HG03064 (cell line): ENCODE data around the gene SPNS2.

Experiments
- ATAC-seq: cut with Tn5 transposase; IDR thresholded peaks from one replicate; pipeline ENCODE4 v1.9.1; 2021; ENCODE audit warnings: low read depth; ENCODE audit not compliant: unreplicated experiment

SPNS2 gene

GRCh38 chr17:4480929-4481898, 17.5 kb upstream of the SPNS2 start:
- ATAC-seq = no peak

GRCh38 chr17:4482338-4483011, 16.2 kb upstream of the SPNS2 start:
- ATAC-seq = no peak

GRCh38 chr17:4483012-4483840, 15.5 kb upstream of the SPNS2 start:
- no peak for ATAC-seq

GRCh38 chr17:4485676-4486646, 12.7 kb upstream of the SPNS2 start:
- no peak for ATAC-seq

- no peak for ATAC-seq
These were observed 11.4 kb upstream of the SPNS2 start for GRCh38 chr17:4487296-4487695.

GRCh38 chr17:4487820-4488716, 10.6 kb upstream of the SPNS2 start:
- ATAC-seq = no peak

GRCh38 chr17:4488989-4489595, 9.6 kb upstream of the SPNS2 start:
- ATAC-seq = no peak

GRCh38 chr17:4490109-4490591, 8.5 kb upstream of the SPNS2 start:
- ATAC-seq = no peak

GRCh38 chr17:4490637-4491061, 8.0 kb upstream of the SPNS2 start:
- ATAC-seq = no peak

- no peak for ATAC-seq
These were observed 5.7 kb upstream of the SPNS2 start for GRCh38 chr17:4492721-4493561.

GRCh38 chr17:4497101-4497824, 1.4 kb upstream of the SPNS2 start:
- no peak for ATAC-seq

- ATAC-seq = no peak
These were observed 930 bp downstream of the SPNS2 start for GRCh38 chr17:4499431-4500190.

GRCh38 chr17:4500191-4500571, 1.5 kb downstream of the SPNS2 start:
- ATAC-seq = no peak

GRCh38 chr17:4501295-4501949, 2.7 kb downstream of the SPNS2 start:
- no peak for ATAC-seq

GRCh38 chr17:4502466-4503154, 3.9 kb downstream of the SPNS2 start:
- no peak for ATAC-seq
